NCI-H2107 treated with DMSO at 0.1 percent for 48 hours (cell line): Measurements from ENCODE around the gene B4GALT6.

Experiments
- DNase-seq: peaks from one replicate; lab custom pipeline; 2025; ENCODE audit not compliant: unreplicated experiment; lab: John Stamatoyannopoulos, UW

Gene B4GALT6

GRCh38 chr18:31694297-31694696, 9.9 kb upstream of the B4GALT6 start:
- DNase-seq, result no peak

- DNase-seq, result no peak
These were observed 4.2 kb upstream of the B4GALT6 start for GRCh38 chr18:31688606-31689005.

- DNase-seq, result no peak
These were observed 2.9 kb upstream of the B4GALT6 start for GRCh38 chr18:31686986-31687928.

- no peak for DNase-seq
These were observed 2.2 kb upstream of the B4GALT6 start for GRCh38 chr18:31686572-31686971.

GRCh38 chr18:31685097-31686082, 1.0 kb upstream of the B4GALT6 start:
- peak; percentile 23 for DNase-seq

GRCh38 chr18:31683968-31684278, 458 bp downstream of the B4GALT6 start:
- no peak for DNase-seq

- no peak for DNase-seq
These were observed 1.3 kb downstream of the B4GALT6 start for GRCh38 chr18:31683106-31683505.

- DNase-seq, result peak; percentile 20
These were observed 3.4 kb downstream of the B4GALT6 start for GRCh38 chr18:31680831-31681568.

GRCh38 chr18:31680433-31680811, 4.0 kb downstream of the B4GALT6 start:
- no peak for DNase-seq

- DNase-seq, result no peak
These were observed 4.5 kb downstream of the B4GALT6 start for GRCh38 chr18:31679791-31680432.

- DNase-seq, result no peak
These were observed 5.1 kb downstream of the B4GALT6 start for GRCh38 chr18:31679133-31679742.

- no peak for DNase-seq
These were observed 6.0 kb downstream of the B4GALT6 start for GRCh38 chr18:31678425-31678824.

GRCh38 chr18:31677592-31677991, 6.8 kb downstream of the B4GALT6 start:
- DNase-seq, result no peak

GRCh38 chr18:31675404-31675803, 9.0 kb downstream of the B4GALT6 start:
- no peak for DNase-seq

- no peak for DNase-seq
These were observed 11.7 kb downstream of the B4GALT6 start for GRCh38 chr18:31672628-31673135.

- no peak for DNase-seq
These were observed 12.4 kb downstream of the B4GALT6 start for GRCh38 chr18:31671951-31672350.

- no peak for DNase-seq
These were observed 14.8 kb downstream of the B4GALT6 start for GRCh38 chr18:31669541-31669940.

- no peak for DNase-seq
These were observed 17.2 kb downstream of the B4GALT6 start for GRCh38 chr18:31667185-31667584.

- DNase-seq, result no peak
These were observed 18.3 kb downstream of the B4GALT6 start for GRCh38 chr18:31666055-31666454.

- DNase-seq, result no peak
These were observed 20.3 kb downstream of the B4GALT6 start for GRCh38 chr18:31664101-31664500.
